Measurements from ENCODE around the gene ZNF444.

ZNF444 gene

DNA sequence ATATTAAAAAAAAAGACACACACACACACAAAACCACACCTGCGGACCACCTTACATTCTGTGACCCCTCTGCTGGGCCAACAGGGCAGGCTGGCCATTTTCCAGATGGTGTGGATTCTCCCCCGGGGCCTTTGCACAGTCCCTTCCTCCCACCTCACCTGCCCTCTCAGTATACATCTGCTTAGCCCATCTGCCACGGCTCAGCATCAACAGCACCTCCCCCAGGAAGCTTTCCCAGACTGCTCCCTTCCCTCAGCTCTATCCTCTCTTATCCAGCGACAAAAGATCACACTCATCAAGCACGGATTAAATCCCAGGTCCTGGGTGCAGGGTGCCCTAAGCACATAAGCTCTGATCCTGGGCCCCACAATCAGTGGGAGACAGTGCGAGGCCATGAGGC, 24.5 kb upstream of the ZNF444 start:
- ChIA-PET POLR2A (ENCODE audit: low non-redundant PET) (no interaction called here), CTCF (no interaction called here)
- no peak for DNase-seq (ENCODE audit: low spot score)
- TF ChIP-seq, protein P1, sequence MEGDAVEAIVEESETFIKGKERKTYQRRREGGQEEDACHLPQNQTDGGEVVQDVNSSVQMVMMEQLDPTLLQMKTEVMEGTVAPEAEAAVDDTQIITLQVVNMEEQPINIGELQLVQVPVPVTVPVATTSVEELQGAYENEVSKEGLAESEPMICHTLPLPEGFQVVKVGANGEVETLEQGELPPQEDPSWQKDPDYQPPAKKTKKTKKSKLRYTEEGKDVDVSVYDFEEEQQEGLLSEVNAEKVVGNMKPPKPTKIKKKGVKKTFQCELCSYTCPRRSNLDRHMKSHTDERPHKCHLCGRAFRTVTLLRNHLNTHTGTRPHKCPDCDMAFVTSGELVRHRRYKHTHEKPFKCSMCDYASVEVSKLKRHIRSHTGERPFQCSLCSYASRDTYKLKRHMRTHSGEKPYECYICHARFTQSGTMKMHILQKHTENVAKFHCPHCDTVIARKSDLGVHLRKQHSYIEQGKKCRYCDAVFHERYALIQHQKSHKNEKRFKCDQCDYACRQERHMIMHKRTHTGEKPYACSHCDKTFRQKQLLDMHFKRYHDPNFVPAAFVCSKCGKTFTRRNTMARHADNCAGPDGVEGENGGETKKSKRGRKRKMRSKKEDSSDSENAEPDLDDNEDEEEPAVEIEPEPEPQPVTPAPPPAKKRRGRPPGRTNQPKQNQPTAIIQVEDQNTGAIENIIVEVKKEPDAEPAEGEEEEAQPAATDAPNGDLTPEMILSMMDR (conservative IDR thresholded peaks at IDR 0.05; ENCODE audit: low read depth): no peak
- H3K27ac ChIP-seq: no peak overlapping the region

DNA sequence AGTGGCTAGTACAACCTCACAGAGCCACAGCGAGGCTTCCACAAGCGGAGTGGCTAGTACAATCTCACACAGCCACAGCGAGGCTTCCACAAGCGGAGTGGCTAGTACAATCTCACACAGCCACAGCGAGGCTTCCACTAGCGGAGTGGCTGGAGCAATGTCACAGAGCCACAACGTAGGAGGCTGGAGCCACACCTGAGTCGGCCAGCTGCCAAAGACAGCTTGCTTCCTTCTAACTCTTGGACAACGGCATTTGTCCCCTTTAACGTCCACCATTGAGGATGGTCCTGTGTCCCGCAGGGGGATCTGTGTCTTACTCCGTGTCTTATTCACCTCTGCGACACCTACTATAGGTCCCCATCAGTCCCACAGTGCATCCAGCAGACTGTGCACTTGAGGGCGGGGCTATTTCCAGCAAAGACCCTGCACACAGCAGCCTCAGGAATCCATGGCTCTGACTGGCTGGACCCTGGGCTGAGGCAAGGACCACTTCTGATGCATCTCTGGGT, 23.7 kb upstream of the ZNF444 start:
- ChIA-PET POLR2A (ENCODE audit: low non-redundant PET) (no interaction called here), CTCF (no interaction called here)
- TF ChIP-seq, protein P1 (conservative IDR thresholded peaks at IDR 0.05; ENCODE audit: low read depth): no peak
- no peak for DNase-seq (ENCODE audit: low spot score)
- peak overlapping the region; percentile 89 for H3K27ac ChIP-seq

DNA sequence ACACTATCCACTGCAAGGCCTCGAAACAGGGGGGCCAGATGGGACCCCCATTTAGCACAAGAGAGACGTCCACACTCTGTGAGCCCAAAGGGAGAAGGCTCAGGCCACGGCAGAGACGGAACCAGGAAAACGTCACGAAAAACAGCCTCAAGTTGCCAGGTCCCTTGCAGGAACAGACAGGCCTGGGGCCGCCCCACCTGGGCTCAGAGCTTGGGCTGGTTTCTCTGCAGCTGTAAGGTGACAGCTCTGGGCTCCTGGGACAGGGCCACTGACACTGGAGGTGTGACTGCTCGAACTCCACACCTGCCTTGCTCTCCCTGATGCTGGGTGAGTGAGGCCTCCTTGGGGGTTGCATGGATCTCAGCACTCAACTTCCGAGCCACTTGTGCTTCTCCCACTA, 23.2 kb upstream of the ZNF444 start:
- CTCF ChIA-PET: no interaction called here
- peak overlapping the region; percentile 89 for H3K27ac ChIP-seq
- DNase-seq (ENCODE audit: low spot score): no peak
- POLR2A ChIA-PET (ENCODE audit: low non-redundant PET): no interaction called here
- TF ChIP-seq, protein P1 (conservative IDR thresholded peaks at IDR 0.05; ENCODE audit: low read depth): no peak

DNA sequence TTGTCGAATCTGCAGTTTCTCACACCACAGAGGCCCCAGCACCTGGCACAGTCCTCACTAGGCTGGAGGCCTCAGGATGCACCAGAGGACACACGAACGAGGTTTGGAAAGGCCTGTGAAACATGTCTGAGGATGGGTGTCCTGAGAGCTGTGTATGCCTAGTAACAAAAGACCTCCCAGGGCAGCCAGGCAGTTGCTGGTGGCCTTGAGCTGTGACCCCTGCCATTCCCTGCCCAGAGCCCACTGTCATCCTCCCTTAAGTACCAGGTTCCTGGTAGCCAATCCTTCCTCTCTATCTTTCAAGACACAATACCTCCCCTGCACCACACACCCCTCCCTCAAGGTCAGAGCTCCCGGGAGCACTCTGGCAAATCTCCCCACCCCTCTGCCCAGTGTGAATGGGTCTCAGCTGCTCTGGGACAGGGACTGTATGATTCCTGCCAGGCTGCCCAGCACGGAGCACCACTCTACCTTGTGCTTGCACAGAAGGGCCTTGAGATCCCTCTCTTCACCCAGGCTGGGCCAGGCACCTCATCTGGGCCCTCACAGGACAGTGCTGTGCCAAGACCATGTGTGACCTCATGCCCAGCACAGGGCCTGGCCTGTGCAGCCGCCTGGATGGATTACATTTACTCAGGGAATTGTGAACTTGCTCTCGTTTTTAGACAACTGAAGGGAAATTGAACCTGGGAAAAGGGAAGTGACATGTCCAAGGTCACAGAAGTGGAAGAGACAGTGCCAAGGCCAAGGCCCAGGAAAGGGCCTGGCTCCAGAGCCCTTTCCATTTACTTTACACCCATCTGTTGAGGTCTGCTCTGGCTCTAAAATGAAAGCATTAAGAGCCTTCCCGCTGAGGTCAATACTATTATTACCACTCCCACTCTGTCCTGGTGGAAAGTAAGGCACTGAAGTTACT, 22.2 kb upstream of the ZNF444 start:
- DNase-seq (ENCODE audit: low spot score): no peak
- peak overlapping the region; percentile 89 for H3K27ac ChIP-seq
- ChIA-PET CTCF (interaction anchor here (0.6 kb wide), 1 partner anchor 177 kb away, joined by 3 read pairs; no protein-coding TSS in a partner anchor), POLR2A (ENCODE audit: low non-redundant PET) (no interaction called here)
- TF ChIP-seq, protein P1 (conservative IDR thresholded peaks at IDR 0.05; ENCODE audit: low read depth): no peak

DNA sequence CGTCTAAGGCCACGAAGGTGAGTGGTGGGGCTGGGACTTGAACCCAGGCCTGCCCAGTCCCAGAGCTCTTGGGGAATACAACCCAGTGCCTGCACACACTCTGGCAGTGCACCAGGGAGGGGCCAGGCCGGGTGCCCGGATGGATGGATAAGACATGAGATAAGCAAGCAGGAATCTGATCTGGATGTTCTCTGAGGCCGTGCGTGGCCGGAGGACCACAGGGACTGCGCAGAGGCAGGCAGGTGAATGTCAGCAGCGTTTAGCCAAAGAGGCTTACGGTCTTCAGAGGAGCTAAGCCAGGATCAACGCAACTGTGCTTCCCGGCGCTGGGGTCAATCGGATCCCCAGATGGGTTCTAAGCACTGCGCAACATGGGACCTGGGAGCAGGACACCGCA, 21.5 kb upstream of the ZNF444 start:
- DNase-seq (ENCODE audit: low spot score): no peak
- ChIA-PET CTCF (no interaction called here), POLR2A (ENCODE audit: low non-redundant PET) (no interaction called here)
- TF ChIP-seq, protein P1 (conservative IDR thresholded peaks at IDR 0.05; ENCODE audit: low read depth): no peak
- peak overlapping the region; percentile 89 for H3K27ac ChIP-seq

DNA sequence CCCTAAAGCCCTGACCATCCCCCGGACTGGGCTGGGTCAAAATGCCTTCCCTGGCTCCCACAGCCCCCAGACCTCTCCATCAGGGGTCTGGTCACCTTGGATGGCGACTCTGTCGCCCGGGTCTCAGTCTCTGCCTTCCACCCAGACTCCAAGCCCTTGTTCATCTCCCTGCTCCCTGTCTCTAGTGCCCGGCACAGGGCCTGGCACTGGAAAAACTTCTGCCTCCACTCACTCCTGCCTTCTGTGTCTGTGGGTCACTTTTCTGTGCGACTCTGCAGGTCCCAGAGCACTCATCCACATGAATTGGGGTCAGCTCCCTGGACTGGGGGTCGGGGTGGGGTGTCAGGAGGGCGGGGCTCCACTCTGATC, 21.1 kb upstream of the ZNF444 start:
- TF ChIP-seq, protein P1 (conservative IDR thresholded peaks at IDR 0.05; ENCODE audit: low read depth): no peak
- DNase-seq (ENCODE audit: low spot score): no peak
- ChIA-PET POLR2A (ENCODE audit: low non-redundant PET) (no interaction called here), CTCF (no interaction called here)
- H3K27ac ChIP-seq: peak overlapping the region; percentile 89
